ENCODE results near the gene TYSND1. TPM values are rescaled to one million over a fixed set of nuclear protein-coding genes. Genes with fewer than 3 reads are reported as not detected.

The TYSND1 gene
- total RNA-seq, 1 donor from 2014 or later: 6.7 TPM

- no peaks in the 10 kb centered on the region for H3K4me1 Mint-ChIP-seq (ENCODE audit: unreplicated experiment)
- no peaks in the 10 kb centered on the region for H3K9me3 Mint-ChIP-seq (ENCODE audit: unreplicated experiment)
- H3K36me3 Mint-ChIP-seq (ENCODE audit: low read depth, unreplicated experiment): no peaks in the 10 kb centered on the region
- H3K4me3 Mint-ChIP-seq (ENCODE audit: unreplicated experiment): no peak overlapping the region
- peaks cover 5% of the 10 kb centered on the region for H3K27me3 Mint-ChIP-seq (ENCODE audit: unreplicated experiment)
- H3K27ac Mint-ChIP-seq (ENCODE audit: unreplicated experiment): no peak overlapping the region
- no peak for DNase-seq (ENCODE audit: low spot score)
- TF ChIP-seq, protein P1, sequence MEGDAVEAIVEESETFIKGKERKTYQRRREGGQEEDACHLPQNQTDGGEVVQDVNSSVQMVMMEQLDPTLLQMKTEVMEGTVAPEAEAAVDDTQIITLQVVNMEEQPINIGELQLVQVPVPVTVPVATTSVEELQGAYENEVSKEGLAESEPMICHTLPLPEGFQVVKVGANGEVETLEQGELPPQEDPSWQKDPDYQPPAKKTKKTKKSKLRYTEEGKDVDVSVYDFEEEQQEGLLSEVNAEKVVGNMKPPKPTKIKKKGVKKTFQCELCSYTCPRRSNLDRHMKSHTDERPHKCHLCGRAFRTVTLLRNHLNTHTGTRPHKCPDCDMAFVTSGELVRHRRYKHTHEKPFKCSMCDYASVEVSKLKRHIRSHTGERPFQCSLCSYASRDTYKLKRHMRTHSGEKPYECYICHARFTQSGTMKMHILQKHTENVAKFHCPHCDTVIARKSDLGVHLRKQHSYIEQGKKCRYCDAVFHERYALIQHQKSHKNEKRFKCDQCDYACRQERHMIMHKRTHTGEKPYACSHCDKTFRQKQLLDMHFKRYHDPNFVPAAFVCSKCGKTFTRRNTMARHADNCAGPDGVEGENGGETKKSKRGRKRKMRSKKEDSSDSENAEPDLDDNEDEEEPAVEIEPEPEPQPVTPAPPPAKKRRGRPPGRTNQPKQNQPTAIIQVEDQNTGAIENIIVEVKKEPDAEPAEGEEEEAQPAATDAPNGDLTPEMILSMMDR (IDR thresholded peaks at IDR 0.05; ENCODE audit: unreplicated experiment): no peak
Measured at GRCh38 chr10:70122742-70123141, 23.8 kb downstream of the TYSND1 start.

GRCh38 chr10:70121281-70121949, 25.1 kb downstream of the TYSND1 start:
- no peak for DNase-seq (ENCODE audit: low spot score)

DNA sequence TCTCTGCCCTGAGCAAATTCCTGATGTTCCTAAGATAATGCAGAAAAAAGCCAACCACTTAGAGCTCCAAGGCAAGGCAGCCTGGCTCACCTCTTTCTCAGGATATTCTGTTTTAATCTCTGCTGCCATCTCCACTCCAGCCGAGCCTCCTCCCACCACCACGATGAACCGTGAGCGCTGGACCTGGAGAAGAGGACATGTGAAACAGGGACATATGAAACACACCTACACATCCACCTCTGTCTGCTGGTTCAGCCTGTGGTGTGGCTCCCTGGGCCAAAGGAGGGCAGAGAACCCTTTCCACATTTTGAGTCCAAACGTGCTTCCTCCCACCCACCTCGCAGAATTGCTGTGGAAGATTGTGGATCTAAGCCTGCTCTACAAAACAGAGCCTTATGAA, 26.1 kb downstream of the TYSND1 start:
- peaks cover 7% of the 10 kb centered on the region for H3K4me1 Mint-ChIP-seq (ENCODE audit: unreplicated experiment)

More at GRCh38 chr10:70121281-70121949, 25.1 kb downstream of the TYSND1 start:
- Mint-ChIP-seq H3K36me3 (ENCODE audit: low read depth, unreplicated experiment) (no peaks in the 10 kb centered on the region), H3K27ac (ENCODE audit: unreplicated experiment) (no peak overlapping the region), H3K27me3 (ENCODE audit: unreplicated experiment) (peaks cover 8% of the 10 kb centered on the region), H3K4me3 (ENCODE audit: unreplicated experiment) (no peak overlapping the region), H3K4me1 (ENCODE audit: unreplicated experiment) (no peaks in the 10 kb centered on the region), H3K9me3 (ENCODE audit: unreplicated experiment) (no peaks in the 10 kb centered on the region)
- TF ChIP-seq, protein P1 (IDR thresholded peaks at IDR 0.05; ENCODE audit: unreplicated experiment): no peak

DNA sequence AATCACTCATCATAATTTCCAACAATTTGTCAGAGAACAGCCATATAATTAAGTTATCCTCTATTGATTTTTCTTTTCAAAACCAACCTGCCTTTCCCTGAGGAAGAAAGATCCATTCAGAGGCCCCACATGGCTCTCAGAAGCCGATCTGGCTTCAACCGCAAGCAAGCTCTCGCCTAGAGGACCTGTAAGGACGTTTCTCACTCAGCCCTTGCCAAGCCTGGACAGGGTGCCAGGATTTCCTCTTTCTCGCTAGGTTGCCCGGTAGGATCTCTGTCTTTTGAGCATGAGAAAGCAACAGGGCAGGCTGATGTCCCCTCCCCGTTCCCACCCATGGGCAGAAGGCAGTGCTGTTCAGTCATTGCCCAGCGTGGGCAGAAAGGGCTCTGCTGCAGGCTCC, 26.9 kb downstream of the TYSND1 start:
- TF ChIP-seq, protein P1 (IDR thresholded peaks at IDR 0.05; ENCODE audit: unreplicated experiment): no peak
- DNase-seq (ENCODE audit: low spot score): no peak
- Mint-ChIP-seq H3K27ac (ENCODE audit: unreplicated experiment) (no peak overlapping the region), H3K36me3 (ENCODE audit: low read depth, unreplicated experiment) (no peaks in the 10 kb centered on the region), H3K27me3 (ENCODE audit: unreplicated experiment) (peaks cover 11% of the 10 kb centered on the region), H3K4me1 (ENCODE audit: unreplicated experiment) (peaks cover 7% of the 10 kb centered on the region), H3K4me3 (ENCODE audit: unreplicated experiment) (no peak overlapping the region), H3K9me3 (ENCODE audit: unreplicated experiment) (no peaks in the 10 kb centered on the region)

More for the DNA sequence above, 26.1 kb downstream of the TYSND1 start:
- H3K27ac Mint-ChIP-seq (ENCODE audit: unreplicated experiment): no peak overlapping the region
- DNase-seq (ENCODE audit: low spot score): no peak
- no peaks in the 10 kb centered on the region for H3K9me3 Mint-ChIP-seq (ENCODE audit: unreplicated experiment)
- H3K4me3 Mint-ChIP-seq (ENCODE audit: unreplicated experiment): no peak overlapping the region
- peaks cover 11% of the 10 kb centered on the region for H3K27me3 Mint-ChIP-seq (ENCODE audit: unreplicated experiment)
- TF ChIP-seq, protein P1 (IDR thresholded peaks at IDR 0.05; ENCODE audit: unreplicated experiment): no peak
- no peaks in the 10 kb centered on the region for H3K36me3 Mint-ChIP-seq (ENCODE audit: low read depth, unreplicated experiment)

- no peaks in the 10 kb centered on the region for H3K36me3 Mint-ChIP-seq (ENCODE audit: low read depth, unreplicated experiment)
- H3K4me1 Mint-ChIP-seq (ENCODE audit: unreplicated experiment): peaks cover 7% of the 10 kb centered on the region
- no peak overlapping the region for H3K27ac Mint-ChIP-seq (ENCODE audit: unreplicated experiment)
- TF ChIP-seq, protein P1 (IDR thresholded peaks at IDR 0.05; ENCODE audit: unreplicated experiment): no peak
- H3K4me3 Mint-ChIP-seq (ENCODE audit: unreplicated experiment): no peak overlapping the region
- DNase-seq (ENCODE audit: low spot score): no peak
- peaks cover 11% of the 10 kb centered on the region for H3K27me3 Mint-ChIP-seq (ENCODE audit: unreplicated experiment)
- H3K9me3 Mint-ChIP-seq (ENCODE audit: unreplicated experiment): no peaks in the 10 kb centered on the region
Measured at GRCh38 chr10:70119197-70119596, 27.3 kb downstream of the TYSND1 start.
